ENCODE data around the gene KL.

DNA sequence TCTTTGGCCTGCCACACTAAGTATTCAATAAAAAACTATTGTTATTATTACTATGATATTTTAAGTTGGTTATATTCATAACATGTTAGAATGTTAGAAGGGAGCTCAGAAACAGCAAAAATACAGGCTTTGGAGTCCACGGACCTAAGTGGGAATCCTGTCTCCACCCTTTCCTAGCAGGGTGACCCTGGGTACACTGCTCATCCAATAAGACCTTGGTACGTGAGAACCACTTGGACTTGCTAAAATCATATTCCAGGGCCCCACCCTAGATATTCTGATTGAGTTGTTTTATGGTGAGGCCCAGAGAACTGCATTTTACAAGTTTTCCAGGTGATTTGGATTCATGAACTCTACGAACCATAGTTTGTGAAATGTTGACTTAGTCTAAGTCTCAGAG, 47.4 kb upstream of the KL start:
- TF ChIP-seq, protein P1, sequence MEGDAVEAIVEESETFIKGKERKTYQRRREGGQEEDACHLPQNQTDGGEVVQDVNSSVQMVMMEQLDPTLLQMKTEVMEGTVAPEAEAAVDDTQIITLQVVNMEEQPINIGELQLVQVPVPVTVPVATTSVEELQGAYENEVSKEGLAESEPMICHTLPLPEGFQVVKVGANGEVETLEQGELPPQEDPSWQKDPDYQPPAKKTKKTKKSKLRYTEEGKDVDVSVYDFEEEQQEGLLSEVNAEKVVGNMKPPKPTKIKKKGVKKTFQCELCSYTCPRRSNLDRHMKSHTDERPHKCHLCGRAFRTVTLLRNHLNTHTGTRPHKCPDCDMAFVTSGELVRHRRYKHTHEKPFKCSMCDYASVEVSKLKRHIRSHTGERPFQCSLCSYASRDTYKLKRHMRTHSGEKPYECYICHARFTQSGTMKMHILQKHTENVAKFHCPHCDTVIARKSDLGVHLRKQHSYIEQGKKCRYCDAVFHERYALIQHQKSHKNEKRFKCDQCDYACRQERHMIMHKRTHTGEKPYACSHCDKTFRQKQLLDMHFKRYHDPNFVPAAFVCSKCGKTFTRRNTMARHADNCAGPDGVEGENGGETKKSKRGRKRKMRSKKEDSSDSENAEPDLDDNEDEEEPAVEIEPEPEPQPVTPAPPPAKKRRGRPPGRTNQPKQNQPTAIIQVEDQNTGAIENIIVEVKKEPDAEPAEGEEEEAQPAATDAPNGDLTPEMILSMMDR (IDR thresholded peaks at IDR 0.05; ENCODE audit: insufficient read depth, low read length), result no peak
- TF ChIP-seq POLR2AphosphoS5 (IDR thresholded peaks at IDR 0.05; ENCODE audit: low read depth) (no peak), SPI1 (IDR thresholded peaks at IDR 0.05; ENCODE audit: borderline replicate concordance, low read depth) (no peak), GABPA (IDR thresholded peaks at IDR 0.05; ENCODE audit: low read depth) (no peak)
- TF ChIP-seq, protein P2, sequence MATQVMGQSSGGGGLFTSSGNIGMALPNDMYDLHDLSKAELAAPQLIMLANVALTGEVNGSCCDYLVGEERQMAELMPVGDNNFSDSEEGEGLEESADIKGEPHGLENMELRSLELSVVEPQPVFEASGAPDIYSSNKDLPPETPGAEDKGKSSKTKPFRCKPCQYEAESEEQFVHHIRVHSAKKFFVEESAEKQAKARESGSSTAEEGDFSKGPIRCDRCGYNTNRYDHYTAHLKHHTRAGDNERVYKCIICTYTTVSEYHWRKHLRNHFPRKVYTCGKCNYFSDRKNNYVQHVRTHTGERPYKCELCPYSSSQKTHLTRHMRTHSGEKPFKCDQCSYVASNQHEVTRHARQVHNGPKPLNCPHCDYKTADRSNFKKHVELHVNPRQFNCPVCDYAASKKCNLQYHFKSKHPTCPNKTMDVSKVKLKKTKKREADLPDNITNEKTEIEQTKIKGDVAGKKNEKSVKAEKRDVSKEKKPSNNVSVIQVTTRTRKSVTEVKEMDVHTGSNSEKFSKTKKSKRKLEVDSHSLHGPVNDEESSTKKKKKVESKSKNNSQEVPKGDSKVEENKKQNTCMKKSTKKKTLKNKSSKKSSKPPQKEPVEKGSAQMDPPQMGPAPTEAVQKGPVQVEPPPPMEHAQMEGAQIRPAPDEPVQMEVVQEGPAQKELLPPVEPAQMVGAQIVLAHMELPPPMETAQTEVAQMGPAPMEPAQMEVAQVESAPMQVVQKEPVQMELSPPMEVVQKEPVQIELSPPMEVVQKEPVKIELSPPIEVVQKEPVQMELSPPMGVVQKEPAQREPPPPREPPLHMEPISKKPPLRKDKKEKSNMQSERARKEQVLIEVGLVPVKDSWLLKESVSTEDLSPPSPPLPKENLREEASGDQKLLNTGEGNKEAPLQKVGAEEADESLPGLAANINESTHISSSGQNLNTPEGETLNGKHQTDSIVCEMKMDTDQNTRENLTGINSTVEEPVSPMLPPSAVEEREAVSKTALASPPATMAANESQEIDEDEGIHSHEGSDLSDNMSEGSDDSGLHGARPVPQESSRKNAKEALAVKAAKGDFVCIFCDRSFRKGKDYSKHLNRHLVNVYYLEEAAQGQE (IDR thresholded peaks at IDR 0.05; ENCODE audit: insufficient replicate concordance, low read depth), result no peak

Data from HL-60 (cell line).